NB4 (cell line): ENCODE data around the gene HSF2.
"Not testable (repeated sequence)": the region's sequence is repeated elsewhere in the genome, so short reads cannot be mapped to it uniquely, and the experiment has no call there.

ENCODE experiments used
- DNase-seq: peaks from one replicate; pipeline ENCODE4 v3.0.0; 2010; ENCODE audit warnings: low read depth
- H3K4me3 ChIP-seq: one replicate; pipeline ENCODE4 v1.5.1; 2011; ENCODE audit warnings: mild to moderate bottlenecking, low read depth, low read length, moderate library complexity
- MYC ChIP-seq: IDR thresholded peaks from 2 replicates; pipeline ENCODE4 v1.6.1; 2011; ENCODE audit warnings: low read depth, low read length
- POLR2A ChIP-seq: IDR thresholded peaks from 2 replicates; pipeline ENCODE4 v1.6.1; 2011; ENCODE audit warnings: mild to moderate bottlenecking; ENCODE audit not compliant: insufficient read length; ENCODE audit errors: extremely low read depth
- TF ChIP-seq, protein P1 (sequence below): IDR thresholded peaks from one replicate; pipeline ENCODE4 v1.5.1; 2012; ENCODE audit warnings: low read depth, low read length
- TF ChIP-seq, protein P2 (sequence below): IDR thresholded peaks from 2 replicates; pipeline ENCODE4 v1.6.1; 2011; ENCODE audit warnings: low read depth, low read length

Gene HSF2

DNA sequence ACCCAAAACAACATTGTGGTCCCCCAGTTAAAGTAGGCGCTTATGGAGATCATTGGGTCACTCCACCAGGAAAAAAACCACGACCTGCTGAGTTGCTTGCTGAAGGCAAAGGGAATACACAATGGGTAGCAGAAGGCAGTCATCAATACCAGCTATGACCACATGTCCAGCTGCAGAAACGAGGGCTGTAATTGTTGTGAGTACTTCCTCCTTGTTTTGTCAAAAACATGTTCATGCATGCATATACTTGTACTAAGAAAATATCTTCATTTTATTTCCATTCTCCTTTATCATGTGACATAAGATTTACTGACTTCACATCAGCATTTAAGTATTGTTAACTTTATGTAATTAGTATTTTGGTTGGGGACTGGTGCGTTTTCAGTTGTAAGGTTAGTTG lies 55.2 kb downstream of the HSF2 start:
- TF ChIP-seq MYC, result no peak
- TF ChIP-seq, protein P1, sequence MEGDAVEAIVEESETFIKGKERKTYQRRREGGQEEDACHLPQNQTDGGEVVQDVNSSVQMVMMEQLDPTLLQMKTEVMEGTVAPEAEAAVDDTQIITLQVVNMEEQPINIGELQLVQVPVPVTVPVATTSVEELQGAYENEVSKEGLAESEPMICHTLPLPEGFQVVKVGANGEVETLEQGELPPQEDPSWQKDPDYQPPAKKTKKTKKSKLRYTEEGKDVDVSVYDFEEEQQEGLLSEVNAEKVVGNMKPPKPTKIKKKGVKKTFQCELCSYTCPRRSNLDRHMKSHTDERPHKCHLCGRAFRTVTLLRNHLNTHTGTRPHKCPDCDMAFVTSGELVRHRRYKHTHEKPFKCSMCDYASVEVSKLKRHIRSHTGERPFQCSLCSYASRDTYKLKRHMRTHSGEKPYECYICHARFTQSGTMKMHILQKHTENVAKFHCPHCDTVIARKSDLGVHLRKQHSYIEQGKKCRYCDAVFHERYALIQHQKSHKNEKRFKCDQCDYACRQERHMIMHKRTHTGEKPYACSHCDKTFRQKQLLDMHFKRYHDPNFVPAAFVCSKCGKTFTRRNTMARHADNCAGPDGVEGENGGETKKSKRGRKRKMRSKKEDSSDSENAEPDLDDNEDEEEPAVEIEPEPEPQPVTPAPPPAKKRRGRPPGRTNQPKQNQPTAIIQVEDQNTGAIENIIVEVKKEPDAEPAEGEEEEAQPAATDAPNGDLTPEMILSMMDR, result no peak
- TF ChIP-seq POLR2A, result no peak
- TF ChIP-seq, protein P2, sequence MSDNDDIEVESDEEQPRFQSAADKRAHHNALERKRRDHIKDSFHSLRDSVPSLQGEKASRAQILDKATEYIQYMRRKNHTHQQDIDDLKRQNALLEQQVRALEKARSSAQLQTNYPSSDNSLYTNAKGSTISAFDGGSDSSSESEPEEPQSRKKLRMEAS, result no peak
- no peak overlapping the region for H3K4me3 ChIP-seq
- no peak for DNase-seq

DNA sequence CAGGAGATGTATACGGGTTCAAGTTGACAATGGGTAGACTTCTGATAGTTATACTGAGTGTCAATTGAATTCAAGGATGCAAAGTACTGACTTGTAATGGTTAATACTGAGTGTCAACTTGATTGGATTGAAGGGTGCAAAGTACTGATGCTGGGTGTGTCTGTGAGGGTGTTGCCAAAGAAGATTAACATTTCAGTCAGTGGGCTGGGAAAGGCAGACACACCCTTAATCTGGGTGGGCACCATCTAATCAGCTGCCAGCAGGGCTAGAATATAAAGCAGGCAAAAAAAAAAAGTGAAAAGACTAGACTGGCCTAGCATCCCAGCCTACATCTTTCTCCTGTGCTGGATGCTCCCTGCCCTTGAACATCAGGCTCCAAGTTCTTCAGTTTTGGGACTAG lies 55.7 kb downstream of the HSF2 start:
- not testable (repeated sequence) for H3K4me3 ChIP-seq, DNase-seq

DNA sequence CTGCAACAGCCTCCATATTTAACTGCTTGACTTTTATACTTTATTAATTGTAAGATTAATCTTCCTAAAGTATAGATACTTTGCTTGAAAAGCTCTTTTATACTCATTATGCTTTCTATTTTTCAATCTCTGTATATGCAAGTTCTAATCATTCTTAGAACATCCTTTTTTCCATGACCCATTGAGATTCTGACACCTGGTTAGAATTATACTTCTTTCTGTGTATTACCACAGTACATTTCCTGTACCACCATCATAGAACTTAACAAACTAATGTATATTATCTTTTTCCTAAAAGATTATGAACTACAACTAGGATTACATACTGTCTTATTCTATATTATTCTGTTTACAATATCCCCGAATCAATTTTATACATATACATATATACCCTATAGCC lies 58.6 kb downstream of the HSF2 start:
- H3K4me3 ChIP-seq, result no peak overlapping the region
- TF ChIP-seq, protein P2, result no peak
- TF ChIP-seq MYC (no peak), POLR2A (no peak)
- TF ChIP-seq, protein P1, result no peak
- DNase-seq, result no peak

DNA sequence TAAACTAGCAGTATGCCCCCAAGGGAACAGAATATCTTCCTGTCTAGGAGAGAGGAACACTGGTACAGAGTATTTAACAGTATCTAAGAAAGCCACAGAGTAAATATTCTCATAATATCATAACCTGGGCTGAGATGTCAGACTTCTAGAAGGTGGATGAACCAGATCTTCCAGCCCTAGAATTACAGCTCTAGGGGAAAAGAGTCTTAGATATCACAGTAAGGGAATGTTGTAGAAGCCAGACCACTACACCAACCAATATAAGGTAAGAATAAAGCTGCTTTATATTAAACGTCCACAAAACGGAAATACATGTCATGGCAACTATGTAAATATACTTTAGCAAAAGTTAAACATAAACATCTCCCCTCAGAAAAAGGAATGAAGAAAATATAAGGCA lies 59.8 kb downstream of the HSF2 start:
- TF ChIP-seq, protein P2, result no peak
- TF ChIP-seq MYC, result no peak
- TF ChIP-seq, protein P1, result no peak
- no peak for TF ChIP-seq POLR2A
- peak; percentile 10 for DNase-seq
- H3K4me3 ChIP-seq, result no peak overlapping the region

DNA sequence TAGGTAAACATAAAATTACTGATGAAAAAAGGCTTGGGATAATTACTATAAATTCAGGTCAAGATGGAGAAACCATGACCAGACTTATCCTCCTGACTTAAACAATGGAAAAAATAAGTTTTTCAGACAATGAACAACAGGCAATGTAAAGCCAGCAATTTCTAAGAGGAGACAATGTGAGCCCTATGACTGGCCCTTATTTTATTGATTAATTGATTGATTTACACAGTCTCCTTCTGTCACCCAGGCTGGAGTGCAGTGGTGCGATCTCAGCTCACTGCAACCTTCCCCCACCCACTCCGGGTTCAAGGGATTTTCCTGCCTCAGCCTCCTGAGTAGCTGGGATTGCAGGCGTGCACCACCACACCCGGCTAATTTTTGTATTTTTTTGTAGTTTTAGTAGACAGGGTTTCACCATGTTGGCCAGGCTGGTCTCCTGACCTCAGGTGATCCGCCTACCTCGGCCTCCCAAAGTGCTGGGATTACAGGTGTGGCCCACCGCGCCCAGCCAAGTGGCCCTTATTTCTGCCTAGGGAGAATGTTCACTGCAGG lies 60.5 kb downstream of the HSF2 start:
- not testable (repeated sequence) for H3K4me3 ChIP-seq, DNase-seq

DNA sequence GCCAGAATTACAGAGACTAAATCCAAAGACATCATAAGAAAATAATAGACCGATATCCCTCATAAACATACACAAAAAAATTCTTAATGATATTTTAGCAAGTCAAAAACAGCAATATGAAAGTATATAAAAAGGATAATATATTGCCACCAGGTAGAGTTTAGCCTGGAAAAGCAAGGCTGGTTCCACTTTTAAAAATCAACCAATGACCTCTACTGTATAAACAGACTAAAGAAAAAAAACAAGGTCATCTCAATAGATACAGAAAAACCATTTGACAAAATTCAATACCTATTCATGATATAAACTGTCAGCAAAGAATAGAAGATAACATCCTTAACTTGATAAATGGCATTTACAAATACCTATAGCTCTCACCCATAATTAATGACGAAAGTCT lies 62.4 kb downstream of the HSF2 start:
- TF ChIP-seq, protein P1, result no peak
- TF ChIP-seq, protein P2, result no peak
- no peak for TF ChIP-seq MYC
- no peak for TF ChIP-seq POLR2A
- H3K4me3 ChIP-seq, result no peak overlapping the region
- no peak for DNase-seq
